IMR-90 (cell line): ENCODE data around the gene APOL2. TPM values are rescaled to one million over a fixed set of nuclear protein-coding genes. Genes with fewer than 3 reads are reported as not detected.

Experiments
- ATAC-seq: fragments of 200-7000 bp; cut with Tn5 transposase; 2 replicates; pipeline ENCODE4 v1.9.1; 2020; ENCODE audit warnings: low read depth, mild to moderate bottlenecking, moderate library complexity
- BruUV-seq: library from RNA; stranded (reverse); fragments of 400-500 nt; replicated peaks from 2 replicates; lab custom pipeline; 2021; lab: Mats Ljungman, UMichigan
- CTCF ChIA-PET: fragments of 300-600 bp; formaldehyde crosslinking; extraction: SDS; loops from one replicate; lab custom pipeline; 2021; ENCODE audit warnings: antibody characterized with exemption; lab: Yijun Ruan, JAX
- POLR2A ChIA-PET: fragments of 300-600 bp; sonication (Branson Sonifier 250); formaldehyde crosslinking; loops from one replicate; lab custom pipeline; 2022; ENCODE audit warnings: antibody characterized with exemption; ENCODE audit not compliant: unreplicated experiment; lab: Charles Lee
- DNase-seq: peaks from one replicate; pipeline ENCODE4 v3.0.0; 2013
- H2AFZ ChIP-seq: replicated peaks from 2 replicates; pipeline ENCODE3; 2013; ENCODE audit warnings: low read length, mild to moderate bottlenecking; ENCODE audit not compliant: poor library complexity
- H2AK5ac ChIP-seq: 2 replicates; pipeline ENCODE4 v1.6.1; 2013; ENCODE audit warnings: low read depth, low read length, inconsistent platforms
- H2AK9ac ChIP-seq: replicated peaks from 2 replicates; pipeline ENCODE3; 2013; ENCODE audit warnings: mild to moderate bottlenecking, low read depth, low read length, moderate library complexity; ENCODE audit not compliant: poor library complexity
- H2BK120ac ChIP-seq: 2 replicates; pipeline ENCODE4 v1.6.1; 2013; ENCODE audit warnings: low read depth, low read length, inconsistent platforms
- H2BK15ac ChIP-seq: 3 replicates; pipeline ENCODE4 v1.6.1; 2013; ENCODE audit warnings: low read depth, low read length, inconsistent platforms
- H2BK20ac ChIP-seq: 2 replicates; pipeline ENCODE4 v1.6.1; 2013; ENCODE audit warnings: low read depth, mild to moderate bottlenecking, inconsistent platforms, low read length, moderate library complexity
- H2BK5ac ChIP-seq: 2 replicates; pipeline ENCODE4 v1.6.1; 2013; ENCODE audit warnings: mild to moderate bottlenecking, low read depth, low read length, inconsistent platforms; ENCODE audit not compliant: poor library complexity, severe bottlenecking
- H3K14ac ChIP-seq: replicated peaks from 2 replicates; pipeline ENCODE4 v1.6.1; 2013; ENCODE audit warnings: low read depth, low read length, inconsistent platforms
- H3K18ac ChIP-seq: 2 replicates; pipeline ENCODE4 v1.6.1; 2013; ENCODE audit warnings: low read depth, low read length, control low read depth
- H3K23ac ChIP-seq: 2 replicates; pipeline ENCODE4 v1.6.1; 2013; ENCODE audit warnings: low read depth, low read length, inconsistent platforms
- H3K27ac ChIP-seq: 2 replicates; pipeline ENCODE4 v1.5.1; 2013; ENCODE audit warnings: mild to moderate bottlenecking, control low read depth, low read length; ENCODE audit not compliant: insufficient read depth
- H3K27me3 ChIP-seq: 2 replicates; pipeline ENCODE4 v1.6.1; 2013; ENCODE audit warnings: low read length; ENCODE audit not compliant: control insufficient read depth, insufficient read depth
- H3K36me3 ChIP-seq: 2 replicates; pipeline ENCODE4 v1.6.1; 2013; ENCODE audit warnings: low read length, mixed read lengths; ENCODE audit not compliant: control insufficient read depth, insufficient read depth
- H3K4ac ChIP-seq: 2 replicates; pipeline ENCODE4 v1.6.1; 2013; ENCODE audit warnings: low read depth, low read length, inconsistent platforms
- H3K4me1 ChIP-seq: 2 replicates; pipeline ENCODE4 v1.6.1; 2013; ENCODE audit warnings: low read length, mixed read lengths; ENCODE audit not compliant: control insufficient read depth, insufficient read depth
- H3K4me2 ChIP-seq: 2 replicates; pipeline ENCODE4 v1.6.1; 2013; ENCODE audit warnings: low read depth, mild to moderate bottlenecking, control low read depth, low read length, moderate library complexity
- H3K4me3 ChIP-seq: 2 replicates; pipeline ENCODE4 v1.5.1; 2013; ENCODE audit warnings: low read depth, mild to moderate bottlenecking, control low read depth, low read length, moderate library complexity; ENCODE audit not compliant: insufficient read depth
- H3K56ac ChIP-seq: 2 replicates; pipeline ENCODE4 v1.6.1; 2013; ENCODE audit warnings: low read length, inconsistent platforms; ENCODE audit not compliant: insufficient read depth; ENCODE audit errors: extremely low read depth
- H3K79me1 ChIP-seq, 2 experiments: 2 replicates each; pipeline ENCODE4 v1.6.1; 2013; ENCODE audit warnings: low read length in 2 of 2, inconsistent platforms in 1 of 2, low read depth in 1 of 2
- H3K9ac ChIP-seq: 2 replicates; pipeline ENCODE4 v1.6.1; 2013; ENCODE audit warnings: low read depth, low read length, control low read depth
- H3K9me1 ChIP-seq: 2 replicates; pipeline ENCODE4 v1.6.1; 2013; ENCODE audit warnings: low read length, inconsistent platforms; ENCODE audit not compliant: insufficient read depth
- H3K9me3 ChIP-seq: 2 replicates; pipeline ENCODE4 v1.6.1; 2013; ENCODE audit warnings: low read length; ENCODE audit not compliant: control insufficient read depth, insufficient read depth
- H4K20me1 ChIP-seq: 2 replicates; pipeline ENCODE4 v1.6.1; 2013; ENCODE audit warnings: low read length, inconsistent platforms; ENCODE audit not compliant: insufficient read depth
- H4K5ac ChIP-seq: 2 replicates; pipeline ENCODE4 v1.6.1; 2013; ENCODE audit warnings: mild to moderate bottlenecking, low read depth, low read length, control low read depth
- H4K8ac ChIP-seq, 2 experiments: 2 replicates each; pipeline ENCODE4 v1.6.1; 2013; ENCODE audit warnings: low read depth in 2 of 2, low read length in 2 of 2, control low read depth in 1 of 2, inconsistent platforms in 1 of 2
- H4K91ac ChIP-seq: 2 replicates; pipeline ENCODE4 v1.6.1; 2013; ENCODE audit warnings: low read depth, low read length, inconsistent platforms; ENCODE audit not compliant: insufficient read depth
- ELK1 ChIP-seq: fragments of 150-350 bp; IDR thresholded peaks from 2 replicates; pipeline ENCODE4 v1.6.1; 2016; ENCODE audit warnings: low read depth, mild to moderate bottlenecking, low read length, moderate library complexity, borderline replicate concordance
- WGBS, 2 experiments: methylation state at CpG; one replicate each; pipeline versions ENCODE4 v1.1.5 to v1.1.7; 2013; ENCODE audit warnings: missing lambda C conversion rate in 2 of 2; ENCODE audit not compliant: insufficient read length in 1 of 2; ENCODE audit errors: extremely low coverage in 2 of 2; 5-methylcytosine and 5-hydroxymethylcytosine counted together
- dilution Hi-C: fragments of 300-500 bp; cut with HindIII; formaldehyde crosslinking; loops from one replicate; pipeline ENCODE4 v1.14.3; 2018; ENCODE audit warnings: low sequenced_read_pairs; ENCODE audit not compliant: unreplicated experiment
- in situ Hi-C: fragments of 300-500 bp; cut with MboI; formaldehyde crosslinking; loops from 3 replicates; pipeline ENCODE4 v1.14.3; 2019; ENCODE audit warnings: low sequenced_read_pairs, inconsistent platforms, mixed read lengths
- intact Hi-C: fragments of 100-400 bp; cut with micrococcal nuclease; formaldehyde crosslinking; loops from 2 replicates; pipeline ENCODE4 v1.10.0; 2022
- polyA plus RNA-seq, 3 experiments: library from polyadenylated mRNA; depleted of rRNA; stranded (reverse); fragments of >200 nt; gene quantifications; 2 replicates each; pipeline ENCODE4 v1.2.3, GENCODE V29; 2012; ENCODE audit warnings: low replicate concordance in 1 of 3
- total RNA-seq: library from RNA; depleted of rRNA; stranded (reverse); fragments of >200 nt; gene quantifications from 2 replicates; pipeline ENCODE4 v1.2.3, GENCODE V29; 2012

Gene APOL2
- total and polyA plus RNA-seq, 2 of the 4 experiments (the other 2 are of a cell fraction) = 13.1 to 57.5 TPM

- Histone ChIP-seq H3K18ac (no peak overlapping the region), H2BK5ac (peak overlapping the region; percentile 91), H4K5ac (peak overlapping the region; percentile 77), H3K9me3 (no peaks in the 10 kb centered on the region), H2BK15ac (no peak overlapping the region), H3K79me1 (peaks cover 4 to 49% of the 10 kb centered on the region in 2 experiments), H3K27me3 (no peaks in the 10 kb centered on the region), H3K23ac (peak overlapping the region; percentile 93; the same call in 1 of the 2 replicates), H3K27ac (peak overlapping the region; percentile 73; the same call in 1 of the 2 replicates), H3K36me3 (peaks cover 7% of the 10 kb centered on the region; the same call in 1 of the 2 replicates), H3K9me1 (peaks cover 17% of the 10 kb centered on the region), H3K4me3 (peak overlapping the region; percentile 65), H3K14ac (peak overlapping the region; percentile 24; the same call in 1 of the 2 replicates), H2AK5ac (peak overlapping the region; percentile 70), H4K8ac (no peak overlapping the region; a peak in 1 of 4 replicates), H3K4ac (peak overlapping the region; percentile 92), H2AFZ (peak overlapping the region; percentile 9), H3K4me2 (peak overlapping the region; percentile 95), H4K20me1 (peaks cover 9% of the 10 kb centered on the region; the same call in 1 of the 2 replicates), H4K91ac (no peak overlapping the region), H3K4me1 (peaks cover 19% of the 10 kb centered on the region), H2AK9ac (peak overlapping the region; percentile 85), H2BK20ac (no peak overlapping the region), H3K56ac (no peak overlapping the region), H2BK120ac (no peak overlapping the region), H3K9ac (peak overlapping the region; percentile 86)
- POLR2A ChIA-PET = no interaction called here
- WGBS, 2 experiments = 75% methylated on average over 4 of the region's 12 CpGs; no CpG with 5 or more reads in 1 of the 2 experiments
- dilution Hi-C loops (no loop called here), in situ Hi-C loops (no loop called here), intact Hi-C loops (loop anchor here (2.0 to 5.0 kb wide), 2 partner anchors 40 to 41 kb away; no protein-coding TSS in a partner anchor)
- BruUV-seq = no TSS peak
- no peak for ATAC-seq
- no peak for DNase-seq
- CTCF ChIA-PET = interaction anchor here (3.0 kb wide), 1 partner anchor 42 kb away, joined by 8 read pairs; no protein-coding TSS in a partner anchor
- TF ChIP-seq ELK1 = no peak
These were observed 1.6 kb downstream of the APOL2 start for GRCh38 chr22:36237462-36238372.
